PC-9 (cell line): Measurements from ENCODE around the gene SYCP2. TPM values are rescaled to one million over a fixed set of nuclear protein-coding genes. Genes with fewer than 3 reads are reported as not detected.
A peak's percentile ranks its signal among the peaks of the same experiment; 100 is the strongest.

Experiments used
- BruUV-seq: library from RNA; stranded (reverse); fragments of 400-500 nt; replicated peaks from 2 replicates; lab custom pipeline; 2021; lab: Mats Ljungman, UMichigan
- CTCF ChIA-PET: fragments of 300-600 bp; sonication (Branson Sonifier 250); formaldehyde crosslinking; loops from one replicate; lab custom pipeline; 2022; ENCODE audit warnings: antibody characterized with exemption; lab: Charles Lee
- POLR2A ChIA-PET: fragments of 300-600 bp; sonication (Branson Sonifier 250); formaldehyde crosslinking; loops from one replicate; lab custom pipeline; 2022; ENCODE audit warnings: antibody characterized with exemption; ENCODE audit not compliant: unreplicated experiment; lab: Charles Lee
- DNase-seq, 2 experiments: peaks; one replicate each; pipeline versions ENCODE4 v3.0.0 to v3.0.0-alpha.2; 2015 to 2022; ENCODE audit warnings: mixed read lengths in 1 of 2
- H2AFZ ChIP-seq: fragments of 200-600 bp; sonication (generic); 2 replicates; pipeline ENCODE4 v1.8.1; 2017; ENCODE audit warnings: antibody characterized with exemption
- H3F3A ChIP-seq: fragments of 200-600 bp; sonication (generic); 2 replicates; pipeline ENCODE4 v1.8.1; 2017; ENCODE audit warnings: antibody characterized with exemption, mild to moderate bottlenecking, low read depth; ENCODE audit not compliant: insufficient read depth
- H3K27ac ChIP-seq: fragments of 200-600 bp; sonication (generic); 2 replicates; pipeline ENCODE4 v1.6.1; 2016; ENCODE audit warnings: mixed run types
- H3K27me3 ChIP-seq: fragments of 200-600 bp; sonication (generic); 2 replicates; pipeline ENCODE4 v1.6.1; 2016; ENCODE audit warnings: low read depth, mixed run types; ENCODE audit not compliant: insufficient read depth
- H3K36me3 ChIP-seq: fragments of 200-600 bp; sonication (generic); 2 replicates; pipeline ENCODE4 v1.6.1; 2016; ENCODE audit warnings: low read depth, mixed run types
- H3K4me1 ChIP-seq: fragments of 200-600 bp; sonication (generic); replicated peaks from 2 replicates; pipeline ENCODE4 v1.6.1; 2016; ENCODE audit warnings: mixed run types; ENCODE audit not compliant: insufficient read depth
- H3K4me2 ChIP-seq: fragments of 200-600 bp; sonication (generic); 2 replicates; pipeline ENCODE4 v1.6.1; 2017; ENCODE audit warnings: mixed run types
- H3K4me3 ChIP-seq: fragments of 200-600 bp; sonication (generic); 2 replicates; pipeline ENCODE4 v1.6.1; 2016; ENCODE audit warnings: mixed run types
- H3K79me2 ChIP-seq: fragments of 200-600 bp; sonication (generic); 2 replicates; pipeline ENCODE4 v1.6.1; 2017; ENCODE audit warnings: low read depth, mixed run types
- H3K9me2 ChIP-seq: fragments of 200-600 bp; sonication (generic); 2 replicates; pipeline ENCODE4 v1.8.1; 2017; ENCODE audit warnings: mild to moderate bottlenecking; ENCODE audit not compliant: insufficient read depth
- H3K9me3 ChIP-seq: fragments of 200-600 bp; sonication (generic); 2 replicates; pipeline ENCODE4 v1.8.1; 2016; ENCODE audit warnings: low read depth; ENCODE audit not compliant: insufficient read depth
- H4K20me1 ChIP-seq: fragments of 200-600 bp; sonication (generic); 2 replicates; pipeline ENCODE4 v1.8.1; 2017; ENCODE audit not compliant: insufficient read depth
- CTCF ChIP-seq: fragments of 200-600 bp; sonication (generic); conservative IDR thresholded peaks from 2 replicates; pipeline ENCODE4 v1.6.1; 2017; ENCODE audit warnings: mixed run types, antibody characterized with exemption, mild to moderate bottlenecking, moderate library complexity
- EZH2 ChIP-seq: fragments of 200-600 bp; sonication (generic); IDR thresholded peaks from 2 replicates; pipeline ENCODE4 v1.8.0; 2017; ENCODE audit warnings: antibody characterized with exemption, low read depth
- intact Hi-C: fragments of 100-400 bp; cut with micrococcal nuclease; formaldehyde crosslinking; loops from one replicate; pipeline ENCODE4 v1.10.0; 2022; ENCODE audit not compliant: unreplicated experiment
- total RNA-seq: library from RNA; stranded (reverse); gene quantifications from 2 replicates; pipeline ENCODE4 v1.2.3, GENCODE V29; 2021

SYCP2 gene
- total RNA-seq, 1 experiment from 2014 or later, result 1.8 TPM

GRCh38 chr20:59966428-59966827 is 33.0 kb upstream of the SYCP2 start:
- Histone ChIP-seq H3K79me2 (no peaks in the 10 kb centered on the region), H3K36me3 (no peaks in the 10 kb centered on the region), H4K20me1 (no peaks in the 10 kb centered on the region), H3K4me1 (peaks cover 30% of the 10 kb centered on the region), H3K27ac (no peak overlapping the region), H2AFZ (no peak overlapping the region), H3K9me3 (no peaks in the 10 kb centered on the region), H3K4me3 (no peak overlapping the region), H3K4me2 (no peak overlapping the region), H3K27me3 (no peaks in the 10 kb centered on the region), H3F3A (peaks cover 6% of the 10 kb centered on the region), H3K9me2 (no peaks in the 10 kb centered on the region)
- POLR2A ChIA-PET, result no interaction called here
- CTCF ChIA-PET, result no interaction called here
- no TSS peak for BruUV-seq
- TF ChIP-seq CTCF, result no peak
- TF ChIP-seq EZH2, result no peak
- DNase-seq, result no peak
- intact Hi-C loops, result no loop called here

- Histone ChIP-seq H3K4me1 (0 out of 2 replicates have a peak, but pooled peaks cover 4% of the 10 kb centered on the region), H4K20me1 (no peaks in the 10 kb centered on the region), H3K36me3 (no peaks in the 10 kb centered on the region), H2AFZ (no peak overlapping the region), H3K4me3 (no peak overlapping the region), H3K27me3 (no peaks in the 10 kb centered on the region), H3K4me2 (no peak overlapping the region), H3K79me2 (no peaks in the 10 kb centered on the region), H3F3A (no peaks in the 10 kb centered on the region; the same call in 1 of the 2 replicates), H3K27ac (no peak overlapping the region), H3K9me2 (no peaks in the 10 kb centered on the region), H3K9me3 (0 out of 2 replicates have a peak, but pooled peaks cover 2% of the 10 kb centered on the region)
- ChIA-PET CTCF (no interaction called here), POLR2A (no interaction called here)
- no TSS peak for BruUV-seq
- TF ChIP-seq CTCF, result no peak
- TF ChIP-seq EZH2, result no peak
- intact Hi-C loops, result no loop called here
- no peak for DNase-seq
Measured at GRCh38 chr20:59962155-59962554, 28.7 kb upstream of the SYCP2 start.

GRCh38 chr20:59961423-59961822 is 28.0 kb upstream of the SYCP2 start:
- Histone ChIP-seq H3K4me1 (0 out of 2 replicates have a peak, but pooled peaks cover 4% of the 10 kb centered on the region), H3K4me3 (no peak overlapping the region), H3F3A (no peaks in the 10 kb centered on the region), H3K27me3 (no peaks in the 10 kb centered on the region), H3K27ac (no peak overlapping the region), H3K4me2 (no peak overlapping the region), H3K79me2 (no peaks in the 10 kb centered on the region), H3K36me3 (no peaks in the 10 kb centered on the region), H3K9me3 (0 out of 2 replicates have a peak, but pooled peaks cover 2% of the 10 kb centered on the region), H4K20me1 (no peaks in the 10 kb centered on the region), H2AFZ (no peak overlapping the region), H3K9me2 (no peaks in the 10 kb centered on the region)
- BruUV-seq, result no TSS peak
- POLR2A ChIA-PET, result no interaction called here
- TF ChIP-seq CTCF (no peak), EZH2 (no peak)
- CTCF ChIA-PET, result no interaction called here
- DNase-seq, result peak in 1 of 2 experiments; percentile 51
- intact Hi-C loops, result no loop called here
